Measurements from ENCODE around the gene DCST1. TPM values are rescaled to one million over a fixed set of nuclear protein-coding genes. Genes with fewer than 3 reads are reported as not detected.
"Not testable (repeated sequence)": the region's sequence is repeated elsewhere in the genome, so short reads cannot be mapped to it uniquely, and the experiment has no call there.

DCST1 gene
- not detected for total RNA-seq

DNA sequence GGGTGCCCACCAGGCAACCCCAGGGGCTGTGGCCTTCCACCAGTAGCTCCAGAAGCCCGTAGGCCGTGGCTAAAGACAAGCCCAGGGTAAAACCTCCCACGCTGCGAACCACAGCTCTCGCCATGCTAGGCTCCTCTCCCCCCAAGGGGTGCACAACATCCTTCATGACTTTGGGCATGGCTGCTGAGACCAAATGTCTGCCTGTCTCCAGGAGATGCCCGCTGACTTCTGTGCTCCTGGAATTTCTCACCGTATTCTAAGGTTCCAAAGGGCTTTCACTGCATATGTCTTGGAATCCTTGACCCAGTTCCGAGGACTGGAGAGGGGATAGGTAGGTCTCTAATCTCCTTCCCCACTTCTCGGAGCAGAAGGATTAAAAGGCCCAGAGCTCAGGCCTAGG is at the start of gene DCST1, which contains the start of gene DCST2:
Gene DCST1, plus strand, starts transcription at position 301 of the 400 bp plus-strand sequence. CDS start 213 bp downstream, outside the sequence.
Gene DCST2, minus strand, starts transcription at position 258 of the 400 bp plus-strand sequence. Its CDS starts 80 bp downstream, at position 178.
- ChIA-PET CTCF (interaction anchor here (1.1 to 3.7 kb wide), 4 partner anchors 11 to 51 kb away, joined by 3 to 13 read pairs (median 8); partner anchors contain the start of gene ADAM15), POLR2A (no interaction called here)
- peaks cover 22% of the 10 kb centered on the region for H3K27me3 Mint-ChIP-seq (ENCODE audit: low read depth)
- H3K9me3 Mint-ChIP-seq (ENCODE audit: insufficient read depth) = no peaks in the 10 kb centered on the region
- no peak for DNase-seq
- no peak within 1 kb of the TSS for H3K27ac Mint-ChIP-seq
- no peak within 1 kb of the TSS for H3K4me3 Mint-ChIP-seq
- H3K36me3 Mint-ChIP-seq (ENCODE audit: low read depth) = no peaks in the 10 kb centered on the region
- peaks cover 1% of the 10 kb centered on the region for H3K4me1 Mint-ChIP-seq (ENCODE audit: low read depth)
- no peak for ATAC-seq

DNA sequence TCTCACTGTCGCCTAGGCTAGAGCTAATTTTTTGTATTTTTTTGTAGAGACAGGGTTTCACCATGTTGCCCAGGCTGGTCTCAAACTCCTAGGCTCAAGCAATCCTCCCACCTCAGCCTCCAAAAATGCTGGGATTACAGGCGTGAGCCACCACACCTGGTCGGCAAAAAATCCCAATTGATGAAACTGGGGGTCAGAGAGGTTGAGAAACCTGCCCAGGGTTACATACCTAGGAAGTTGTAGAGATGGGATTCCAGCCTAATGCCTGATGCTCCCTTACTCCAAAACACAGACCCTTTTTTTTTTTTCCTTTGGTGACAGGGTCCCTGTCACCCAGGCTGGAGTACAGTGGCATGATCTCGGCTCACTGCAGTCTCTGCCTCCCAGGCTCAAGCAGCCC is 46.9 kb upstream of the DCST1 start:
- not testable (repeated sequence) for H3K27ac Mint-ChIP-seq

DNA sequence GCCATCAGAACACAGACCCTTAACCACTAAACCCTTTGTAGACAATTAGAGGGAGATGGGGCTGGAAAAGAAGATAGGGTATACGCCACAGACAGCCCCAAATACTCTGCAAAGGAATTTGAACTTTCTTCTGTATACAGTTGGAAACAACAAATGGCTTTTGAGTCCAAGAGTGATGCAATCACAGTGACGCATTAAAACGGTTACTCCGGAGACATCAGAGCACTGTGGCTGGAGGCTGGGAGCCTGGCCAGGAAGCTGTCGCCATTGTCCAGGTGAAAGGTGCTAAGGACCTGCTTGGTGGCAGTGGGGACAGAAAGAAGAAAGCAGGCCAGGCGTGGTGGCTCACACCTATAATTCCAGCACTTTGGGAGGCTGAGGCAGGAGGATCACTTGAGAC is 46.3 kb upstream of the DCST1 start:
- no peak overlapping the region for H3K4me3 Mint-ChIP-seq
- no peaks in the 10 kb centered on the region for H3K9me3 Mint-ChIP-seq (ENCODE audit: insufficient read depth)
- H3K27ac Mint-ChIP-seq = no peak overlapping the region
- ATAC-seq (no peak), DNase-seq (no peak)
- H3K4me1 Mint-ChIP-seq (ENCODE audit: low read depth) = peaks cover 21% of the 10 kb centered on the region
- peaks cover 33% of the 10 kb centered on the region for H3K36me3 Mint-ChIP-seq (ENCODE audit: low read depth)
- H3K27me3 Mint-ChIP-seq (ENCODE audit: low read depth) = no peaks in the 10 kb centered on the region
- CTCF ChIA-PET = interaction anchor here (2.1 to 13.8 kb wide), 2 partner anchors 12 to 30 kb away, joined by 25 to 139 read pairs; partner anchors contain the start of gene ZBTB7B
- POLR2A ChIA-PET = interaction anchor here (0.7 to 1.4 kb wide), 3 partner anchors 14 to 260 kb away, joined by 3 to 4 read pairs (median 4); partner anchors contain the start of gene SHC1

More for the DNA sequence above, 46.9 kb upstream of the DCST1 start:
- ATAC-seq; H3K4me3 Mint-ChIP-seq; H3K9me3 Mint-ChIP-seq (ENCODE audit: insufficient read depth); H3K27me3 Mint-ChIP-seq (ENCODE audit: low read depth); DNase-seq: not testable (repeated sequence)
- POLR2A ChIA-PET = interaction anchor here (0.7 to 1.4 kb wide), 2 partner anchors 16 to 260 kb away, joined by 4 read pairs; partner anchors contain the start of gene SHC1
- H3K36me3 Mint-ChIP-seq (ENCODE audit: low read depth) = peaks cover 35% of the 10 kb centered on the region
- CTCF ChIA-PET = interaction anchor here (1.2 to 13.8 kb wide), 2 partner anchors 13 kb away, joined by 3 to 139 read pairs; partner anchors contain the start of genes CKS1B and ZBTB7B
- H3K4me1 Mint-ChIP-seq (ENCODE audit: low read depth) = peaks cover 21% of the 10 kb centered on the region

- H3K27ac Mint-ChIP-seq = no peak overlapping the region
- no peaks in the 10 kb centered on the region for H3K27me3 Mint-ChIP-seq (ENCODE audit: low read depth)
- H3K4me3 Mint-ChIP-seq = no peak overlapping the region
- DNase-seq = no peak
- peaks cover 34% of the 10 kb centered on the region for H3K36me3 Mint-ChIP-seq (ENCODE audit: low read depth)
- H3K9me3 Mint-ChIP-seq (ENCODE audit: insufficient read depth) = no peaks in the 10 kb centered on the region
- ATAC-seq = no peak
- ChIA-PET CTCF (interaction anchor here (0.8 to 13.8 kb wide), 5 partner anchors 9 to 63 kb away, joined by 3 to 139 read pairs (median 4); partner anchors contain the start of genes ADAM15 and ZBTB7B), POLR2A (interaction anchor here (0.6 to 1.4 kb wide), 3 partner anchors 13 to 18 kb away, joined by 3 to 4 read pairs (median 3); partner anchors contain the start of gene SHC1)
- peaks cover 21% of the 10 kb centered on the region for H3K4me1 Mint-ChIP-seq (ENCODE audit: low read depth)
Measured at GRCh38 chr1:154988058-154988954, 45.3 kb upstream of the DCST1 start.

DNA sequence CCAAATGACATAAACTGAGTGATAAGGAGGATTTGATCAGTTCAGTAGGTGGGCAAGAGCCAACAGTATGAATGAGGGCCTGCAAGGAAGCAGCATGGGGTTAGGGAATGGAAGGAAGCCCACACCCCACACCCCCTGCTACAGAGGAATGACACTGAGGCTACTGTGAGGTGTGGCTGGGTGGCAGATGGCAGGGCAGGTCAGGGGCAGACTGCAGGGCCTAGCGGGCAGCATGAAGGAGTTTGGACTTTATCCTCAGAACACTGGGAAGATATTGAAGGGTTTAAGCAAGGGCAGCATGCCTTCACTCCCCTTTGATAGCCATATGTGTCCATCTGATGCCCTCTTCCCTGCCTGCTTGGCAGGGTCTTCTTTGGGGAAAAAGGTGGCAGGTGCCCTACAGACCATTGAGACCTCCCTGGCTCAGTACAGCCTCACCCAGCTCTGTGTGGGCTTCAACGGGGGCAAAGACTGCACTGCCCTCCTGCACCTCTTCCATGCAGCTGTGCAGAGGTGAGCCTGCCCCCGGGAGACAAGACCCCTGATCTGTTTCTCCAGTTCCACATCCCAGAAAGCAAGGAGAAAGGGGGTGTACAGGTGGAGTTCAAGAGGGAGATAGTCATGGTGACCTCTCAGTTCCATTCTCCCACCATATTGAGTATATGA is 44.3 kb upstream of the DCST1 start:
- H3K36me3 Mint-ChIP-seq (ENCODE audit: low read depth) = peaks cover 34% of the 10 kb centered on the region
- DNase-seq = no peak
- ChIA-PET POLR2A (no interaction called here), CTCF (interaction anchor here (2.1 to 13.8 kb wide), 2 partner anchors 10 to 28 kb away, joined by 25 to 139 read pairs; partner anchors contain the start of gene ZBTB7B)
- H3K27me3 Mint-ChIP-seq (ENCODE audit: low read depth) = no peaks in the 10 kb centered on the region
- no peak overlapping the region for H3K4me3 Mint-ChIP-seq
- no peak overlapping the region for H3K27ac Mint-ChIP-seq
- H3K4me1 Mint-ChIP-seq (ENCODE audit: low read depth) = peaks cover 16% of the 10 kb centered on the region
- H3K9me3 Mint-ChIP-seq (ENCODE audit: insufficient read depth) = no peaks in the 10 kb centered on the region
- no peak for ATAC-seq

DNA sequence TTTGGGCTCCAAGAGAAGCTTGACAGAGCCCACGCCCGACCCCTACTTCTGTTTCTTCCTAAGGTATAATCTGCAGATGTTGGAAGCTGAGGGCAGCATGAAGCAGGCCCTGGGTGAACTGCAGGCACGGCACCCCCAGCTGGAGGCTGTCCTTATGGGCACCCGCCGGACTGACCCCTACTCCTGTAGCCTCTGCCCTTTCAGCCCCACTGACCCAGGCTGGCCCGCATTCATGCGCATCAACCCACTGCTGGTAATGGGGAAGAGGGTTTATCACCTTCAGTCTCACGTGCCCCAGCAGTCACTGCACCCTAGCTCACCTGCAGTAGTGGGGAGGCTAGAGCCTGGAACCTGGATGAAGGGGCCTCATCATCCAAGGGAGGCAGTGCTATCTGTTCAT is 43.3 kb upstream of the DCST1 start:
- no peak overlapping the region for H3K4me3 Mint-ChIP-seq
- POLR2A ChIA-PET = no interaction called here
- CTCF ChIA-PET = interaction anchor here (0.8 to 13.8 kb wide), 2 partner anchors 9 to 27 kb away, joined by 4 to 139 read pairs; partner anchors contain the start of gene ZBTB7B
- H3K27me3 Mint-ChIP-seq (ENCODE audit: low read depth) = no peaks in the 10 kb centered on the region
- DNase-seq (no peak), ATAC-seq (no peak)
- H3K27ac Mint-ChIP-seq = no peak overlapping the region
- H3K4me1 Mint-ChIP-seq (ENCODE audit: low read depth) = peaks cover 16% of the 10 kb centered on the region
- peaks cover 34% of the 10 kb centered on the region for H3K36me3 Mint-ChIP-seq (ENCODE audit: low read depth)
- H3K9me3 Mint-ChIP-seq (ENCODE audit: insufficient read depth) = no peaks in the 10 kb centered on the region

DNA sequence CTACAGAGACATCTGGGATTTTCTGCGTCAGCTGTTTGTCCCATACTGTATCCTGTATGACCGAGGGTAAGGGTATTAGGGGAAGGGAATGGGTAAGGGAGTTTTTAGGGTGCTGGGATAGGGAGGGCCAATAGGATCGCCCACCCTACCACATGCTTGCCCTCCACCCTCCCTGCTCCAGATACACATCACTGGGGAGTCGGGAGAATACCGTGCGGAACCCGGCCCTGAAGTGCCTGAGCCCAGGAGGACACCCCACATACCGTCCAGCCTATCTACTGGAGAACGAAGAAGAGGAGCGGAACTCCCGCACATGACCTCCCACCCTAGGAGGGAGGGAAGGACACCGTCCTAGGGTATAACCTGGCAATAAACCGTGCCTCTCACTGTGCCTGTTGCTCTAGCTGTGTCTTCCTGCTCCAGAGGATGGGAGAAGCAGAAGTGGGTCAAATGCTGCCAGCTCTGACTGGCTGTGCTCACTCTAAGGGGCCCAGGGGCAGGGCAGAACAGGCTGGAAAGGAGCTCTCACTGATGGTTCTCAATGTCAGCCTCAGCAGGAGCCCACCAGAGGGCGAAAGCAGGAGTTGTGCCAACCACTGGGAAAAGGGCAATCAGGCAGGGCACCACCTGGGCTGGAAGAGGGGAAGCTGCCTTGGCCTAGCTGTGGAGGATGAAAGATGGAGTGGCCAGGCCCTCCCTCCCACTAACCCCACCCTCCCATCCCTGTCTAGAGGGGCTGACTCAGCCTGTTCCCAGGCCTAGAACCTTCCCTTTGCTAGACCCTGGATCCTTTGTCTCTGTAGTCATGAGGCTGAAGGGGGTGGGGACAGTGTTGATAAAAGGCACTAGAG is 40.7 kb upstream of the DCST1 start:
- no peak for ATAC-seq
- H3K27ac Mint-ChIP-seq = no peak overlapping the region

GRCh38 chr1:154993572-154994268 is 39.9 kb upstream of the DCST1 start, which contains the start of gene LENEP:
Gene LENEP, plus strand, starts transcription at chr1:154993586. Its CDS starts 22 bp downstream, at chr1:154993608.
- Mint-ChIP-seq H3K27ac (no peak within 1 kb of the TSS), H3K9me3 (ENCODE audit: insufficient read depth) (no peaks in the 10 kb centered on the region), H3K4me1 (ENCODE audit: low read depth) (peaks cover 27% of the 10 kb centered on the region), H3K27me3 (ENCODE audit: low read depth) (no peaks in the 10 kb centered on the region), H3K36me3 (ENCODE audit: low read depth) (peaks cover 20% of the 10 kb centered on the region), H3K4me3 (no peak within 1 kb of the TSS)
- ATAC-seq (no peak), DNase-seq (no peak)
- CTCF ChIA-PET = interaction anchor here (0.7 to 5.4 kb wide), 13 partner anchors 10 to 434 kb away, joined by 3 to 35 read pairs (median 4); partner anchors contain the start of genes ADAM15, FLAD1, KRTCAP2 and PBXIP1
- POLR2A ChIA-PET = interaction anchor here (0.8 to 4.2 kb wide), 4 partner anchors 10 to 57 kb away, joined by 3 to 28 read pairs (median 6); partner anchors contain the start of genes CKS1B, FLAD1 and PMVK

More for the DNA sequence above, 40.7 kb upstream of the DCST1 start:
- CTCF ChIA-PET = interaction anchor here (0.7 to 5.4 kb wide), 7 partner anchors 10 to 98 kb away, joined by 3 to 35 read pairs (median 4); partner anchors contain the start of genes FLAD1, PBXIP1 and PMVK
- Mint-ChIP-seq H3K36me3 (ENCODE audit: low read depth) (peaks cover 27% of the 10 kb centered on the region), H3K4me1 (ENCODE audit: low read depth) (peaks cover 27% of the 10 kb centered on the region), H3K9me3 (ENCODE audit: insufficient read depth) (no peaks in the 10 kb centered on the region), H3K27me3 (ENCODE audit: low read depth) (no peaks in the 10 kb centered on the region), H3K4me3 (no peak overlapping the region)
- POLR2A ChIA-PET = interaction anchor here (0.8 to 4.2 kb wide), 4 partner anchors 9 to 57 kb away, joined by 3 to 28 read pairs (median 3); partner anchors contain the start of genes FLAD1 and PMVK
- no peak for DNase-seq

DNA sequence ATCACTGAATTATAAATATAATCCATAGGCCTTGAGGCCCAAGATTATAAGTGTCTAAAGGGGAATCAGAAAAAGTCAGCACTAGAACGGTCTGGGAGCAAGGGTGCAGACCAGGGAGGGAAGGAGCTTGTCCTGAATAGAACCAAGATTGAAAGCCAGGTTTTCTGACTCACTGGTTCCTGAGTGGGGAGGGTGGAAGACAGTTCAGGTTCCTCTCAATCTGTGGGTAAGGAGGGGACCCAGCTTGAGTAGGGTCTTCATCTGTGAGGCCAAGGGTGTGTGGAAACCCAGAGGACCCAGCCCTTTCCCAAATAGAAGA is 39.4 kb upstream of the DCST1 start:
- ChIA-PET CTCF (interaction anchor here (0.8 to 5.4 kb wide), 11 partner anchors 11 to 434 kb away, joined by 3 to 35 read pairs (median 4); partner anchors contain the start of genes ADAM15, FLAD1, KRTCAP2 and PBXIP1), POLR2A (interaction anchor here (1.2 to 4.2 kb wide), 3 partner anchors 10 to 49 kb away, joined by 3 to 28 read pairs (median 8); partner anchors contain the start of genes CKS1B and FLAD1)
- H3K27ac Mint-ChIP-seq = no peak overlapping the region
- ATAC-seq (no peak), DNase-seq (no peak)
- no peak overlapping the region for H3K4me3 Mint-ChIP-seq
- H3K9me3 Mint-ChIP-seq (ENCODE audit: insufficient read depth) = no peaks in the 10 kb centered on the region
- peaks cover 27% of the 10 kb centered on the region for H3K4me1 Mint-ChIP-seq (ENCODE audit: low read depth)
- H3K27me3 Mint-ChIP-seq (ENCODE audit: low read depth) = no peaks in the 10 kb centered on the region
- peaks cover 15% of the 10 kb centered on the region for H3K36me3 Mint-ChIP-seq (ENCODE audit: low read depth)

GRCh38 chr1:154994591-154994990 is 39.0 kb upstream of the DCST1 start:
- Mint-ChIP-seq H3K4me1 (ENCODE audit: low read depth) (peaks cover 28% of the 10 kb centered on the region), H3K27me3 (ENCODE audit: low read depth) (no peaks in the 10 kb centered on the region), H3K9me3 (ENCODE audit: insufficient read depth) (no peaks in the 10 kb centered on the region), H3K4me3 (no peak overlapping the region), H3K36me3 (ENCODE audit: low read depth) (peaks cover 13% of the 10 kb centered on the region), H3K27ac (no peak overlapping the region)
- ChIA-PET POLR2A (interaction anchor here (1.6 to 4.2 kb wide), 2 partner anchors 11 to 20 kb away, joined by 8 to 28 read pairs; partner anchors contain the start of genes CKS1B and FLAD1), CTCF (interaction anchor here (0.8 to 5.4 kb wide), 11 partner anchors 11 to 435 kb away, joined by 3 to 35 read pairs (median 4); partner anchors contain the start of genes ADAM15, FLAD1, KRTCAP2 and PMVK)
- ATAC-seq (no peak), DNase-seq (no peak)
